Caco-2 (cell line): Measurements from ENCODE around the gene C1orf174. TPM values are rescaled to one million over a fixed set of nuclear protein-coding genes. Genes with fewer than 3 reads are reported as not detected.

Experiments
- BruUV-seq: library from RNA; stranded (reverse); fragments of 400-500 nt; replicated peaks from 2 replicates; lab custom pipeline; 2021; lab: Mats Ljungman, UMichigan
- CTCF ChIA-PET: fragments of 300-600 bp; sonication (Branson Sonifier 250); formaldehyde crosslinking; loops from one replicate; lab custom pipeline; 2022; ENCODE audit warnings: antibody characterized with exemption; lab: Charles Lee
- POLR2A ChIA-PET: fragments of 300-600 bp; sonication (Branson Sonifier 250); formaldehyde crosslinking; loops from one replicate; lab custom pipeline; 2022; ENCODE audit warnings: antibody characterized with exemption; lab: Charles Lee
- DNase-seq, 2 experiments: peaks; one replicate each; pipeline versions ENCODE4 v3.0.0 to v3.0.0-alpha.2; 2020 to 2022
- H3K27me3 ChIP-seq: replicated peaks from 2 replicates; pipeline ENCODE4 v1.6.0; 2011; ENCODE audit warnings: low read length; ENCODE audit not compliant: control insufficient read depth, insufficient read depth
- H3K36me3 ChIP-seq: 2 replicates; pipeline ENCODE4 v1.5.1; 2011; ENCODE audit warnings: low read length; ENCODE audit not compliant: control insufficient read depth, insufficient read depth
- H3K4me1 ChIP-seq: fragments of 250-450 bp; sonication (Bioruptor Pico); 2 replicates; pipeline ENCODE4 v1.5.1; 2020; ENCODE audit warnings: mild to moderate bottlenecking
- H3K4me3 ChIP-seq: 2 replicates; pipeline ENCODE4 v1.5.1; 2011; ENCODE audit warnings: low read depth, mild to moderate bottlenecking, control low read depth, low read length
- H3K9me3 ChIP-seq: fragments of 250-450 bp; sonication (Bioruptor Pico); 2 replicates; pipeline ENCODE4 v1.5.1; 2020; ENCODE audit warnings: mild to moderate bottlenecking, moderate library complexity
- H3K27ac Mint-ChIP-seq: one replicate; pipeline ENCODE4 v1.8.0; 2022; ENCODE audit warnings: mixed read lengths; ENCODE audit not compliant: unreplicated experiment
- H3K27me3 Mint-ChIP-seq: one replicate; pipeline ENCODE4 v1.8.0; 2022; ENCODE audit warnings: mixed read lengths; ENCODE audit not compliant: insufficient read depth, unreplicated experiment
- H3K36me3 Mint-ChIP-seq: one replicate; pipeline ENCODE4 v1.8.0; 2022; ENCODE audit warnings: mild to moderate bottlenecking, mixed read lengths; ENCODE audit not compliant: insufficient read depth, unreplicated experiment
- H3K4me1 Mint-ChIP-seq: one replicate; pipeline ENCODE4 v1.8.0; 2022; ENCODE audit warnings: low read depth, mixed read lengths; ENCODE audit not compliant: unreplicated experiment
- H3K4me3 Mint-ChIP-seq: one replicate; pipeline ENCODE4 v1.8.0; 2022; ENCODE audit warnings: mild to moderate bottlenecking, moderate library complexity, mixed read lengths; ENCODE audit not compliant: unreplicated experiment
- H3K9me3 Mint-ChIP-seq: one replicate; pipeline ENCODE4 v1.8.0; 2022; ENCODE audit warnings: mixed read lengths; ENCODE audit not compliant: unreplicated experiment
- intact Hi-C: fragments of 100-400 bp; cut with micrococcal nuclease; formaldehyde crosslinking; loops from one replicate; pipeline ENCODE4 v1.10.0; 2022; ENCODE audit not compliant: unreplicated experiment
- total RNA-seq: library from RNA; stranded (reverse); gene quantifications from 2 replicates; pipeline ENCODE4 v1.2.3, GENCODE V29; 2022
- TF ChIP-seq, protein P1 (sequence below), 2 experiments: fragments of 200-600 bp in 1 of 2; IDR thresholded peaks; 1 replicate in 1 of 2; 2 replicates in 1 of 2; pipeline versions ENCODE4 v1.5.1 to v1.8.0; 2011 to 2022; ENCODE audit warnings: antibody characterized with exemption in 1 of 2, control low read depth in 1 of 2, inconsistent platforms in 1 of 2, low read depth in 1 of 2, low read length in 1 of 2, mild to moderate bottlenecking in 1 of 2, moderate library complexity in 1 of 2; ENCODE audit not compliant: insufficient read depth in 1 of 2, severe bottlenecking in 1 of 2, unreplicated experiment in 1 of 2

The C1orf174 gene
- total RNA-seq, 1 experiment from 2014 or later: 19.2 TPM

DNA sequence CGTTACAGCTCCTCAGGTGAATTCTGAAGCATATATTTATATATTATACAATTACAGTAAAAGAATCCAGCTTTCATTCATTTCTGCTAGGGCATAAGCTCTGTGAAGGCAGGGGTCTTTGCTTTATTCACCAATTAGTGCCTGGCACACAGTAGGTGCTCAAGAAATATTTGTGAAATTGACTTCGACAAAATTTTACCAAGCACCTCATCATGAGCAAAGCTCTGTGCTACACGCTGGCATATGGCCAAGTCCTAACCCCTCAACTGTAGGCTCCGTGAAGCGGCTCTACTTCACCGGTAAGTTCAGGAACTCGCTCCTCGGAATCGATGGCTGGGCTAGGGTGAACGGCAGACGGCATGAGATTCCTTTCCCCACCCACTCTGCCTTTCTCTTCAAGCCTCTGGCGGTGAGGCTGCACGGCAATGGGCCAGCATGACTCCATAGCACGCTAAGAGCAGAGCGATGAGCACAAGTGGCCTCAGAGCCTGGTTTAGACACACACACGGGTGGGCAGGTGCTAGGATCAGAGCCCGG lies 8.7 kb downstream of the C1orf174 start:
- peaks cover 15% of the 10 kb centered on the region for H3K36me3 Mint-ChIP-seq
- DNase-seq: no peak
- Histone ChIP-seq H3K9me3 (no peaks in the 10 kb centered on the region), H3K4me1 (no peaks in the 10 kb centered on the region; the same call in 1 of the 2 replicates), H3K36me3 (peaks cover 2% of the 10 kb centered on the region; the same call in 1 of the 2 replicates), H3K4me3 (no peak overlapping the region), H3K27me3 (no peaks in the 10 kb centered on the region)
- POLR2A ChIA-PET: no interaction called here
- intact Hi-C loops: no loop called here
- CTCF ChIA-PET: no interaction called here
- H3K27ac Mint-ChIP-seq: no peak overlapping the region
- H3K27me3 Mint-ChIP-seq: no peaks in the 10 kb centered on the region
- H3K4me3 Mint-ChIP-seq: no peak overlapping the region
- no peaks in the 10 kb centered on the region for H3K9me3 Mint-ChIP-seq
- TF ChIP-seq, protein P1, sequence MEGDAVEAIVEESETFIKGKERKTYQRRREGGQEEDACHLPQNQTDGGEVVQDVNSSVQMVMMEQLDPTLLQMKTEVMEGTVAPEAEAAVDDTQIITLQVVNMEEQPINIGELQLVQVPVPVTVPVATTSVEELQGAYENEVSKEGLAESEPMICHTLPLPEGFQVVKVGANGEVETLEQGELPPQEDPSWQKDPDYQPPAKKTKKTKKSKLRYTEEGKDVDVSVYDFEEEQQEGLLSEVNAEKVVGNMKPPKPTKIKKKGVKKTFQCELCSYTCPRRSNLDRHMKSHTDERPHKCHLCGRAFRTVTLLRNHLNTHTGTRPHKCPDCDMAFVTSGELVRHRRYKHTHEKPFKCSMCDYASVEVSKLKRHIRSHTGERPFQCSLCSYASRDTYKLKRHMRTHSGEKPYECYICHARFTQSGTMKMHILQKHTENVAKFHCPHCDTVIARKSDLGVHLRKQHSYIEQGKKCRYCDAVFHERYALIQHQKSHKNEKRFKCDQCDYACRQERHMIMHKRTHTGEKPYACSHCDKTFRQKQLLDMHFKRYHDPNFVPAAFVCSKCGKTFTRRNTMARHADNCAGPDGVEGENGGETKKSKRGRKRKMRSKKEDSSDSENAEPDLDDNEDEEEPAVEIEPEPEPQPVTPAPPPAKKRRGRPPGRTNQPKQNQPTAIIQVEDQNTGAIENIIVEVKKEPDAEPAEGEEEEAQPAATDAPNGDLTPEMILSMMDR (IDR thresholded peaks at IDR 0.05; ENCODE audit: insufficient read depth in 1 of 2, low read depth in 1 of 2, low read length in 1 of 2, severe bottlenecking in 1 of 2, unreplicated experiment in 1 of 2): no peak
- no peaks in the 10 kb centered on the region for H3K4me1 Mint-ChIP-seq
- BruUV-seq: no TSS peak

- no TSS peak for BruUV-seq
- Mint-ChIP-seq H3K4me1 (no peaks in the 10 kb centered on the region), H3K36me3 (peaks cover 15% of the 10 kb centered on the region), H3K27me3 (no peaks in the 10 kb centered on the region), H3K9me3 (no peaks in the 10 kb centered on the region), H3K4me3 (no peak overlapping the region), H3K27ac (no peak overlapping the region)
- Histone ChIP-seq H3K27me3 (no peaks in the 10 kb centered on the region), H3K4me1 (no peaks in the 10 kb centered on the region), H3K9me3 (no peaks in the 10 kb centered on the region), H3K36me3 (peaks cover 2% of the 10 kb centered on the region; the same call in 1 of the 2 replicates), H3K4me3 (no peak overlapping the region)
- CTCF ChIA-PET: no interaction called here
- DNase-seq: no peak
- TF ChIP-seq, protein P1 (IDR thresholded peaks at IDR 0.05; ENCODE audit: insufficient read depth in 1 of 2, low read depth in 1 of 2, low read length in 1 of 2, severe bottlenecking in 1 of 2, unreplicated experiment in 1 of 2): no peak
- intact Hi-C loops: no loop called here
- POLR2A ChIA-PET: no interaction called here
These were observed 9.4 kb downstream of the C1orf174 start for GRCh38 chr1:3890389-3891328.

GRCh38 chr1:3889936-3890335 lies 10.1 kb downstream of the C1orf174 start:
- ChIA-PET POLR2A (no interaction called here), CTCF (no interaction called here)
- no TSS peak for BruUV-seq

More at GRCh38 chr1:3889936-3890335, 10.1 kb downstream of the C1orf174 start:
- H3K4me3 Mint-ChIP-seq: no peak overlapping the region
- peaks cover 15% of the 10 kb centered on the region for H3K36me3 Mint-ChIP-seq
- no peaks in the 10 kb centered on the region for H3K27me3 Mint-ChIP-seq
- no peaks in the 10 kb centered on the region for H3K9me3 Mint-ChIP-seq
- no peak overlapping the region for H3K4me3 ChIP-seq
- no peaks in the 10 kb centered on the region for H3K27me3 ChIP-seq
- H3K4me1 ChIP-seq: no peaks in the 10 kb centered on the region
- peaks cover 2% of the 10 kb centered on the region; the same call in 1 of the 2 replicates for H3K36me3 ChIP-seq
- TF ChIP-seq, protein P1 (IDR thresholded peaks at IDR 0.05; ENCODE audit: insufficient read depth in 1 of 2, low read depth in 1 of 2, low read length in 1 of 2, severe bottlenecking in 1 of 2, unreplicated experiment in 1 of 2): no peak
- intact Hi-C loops: no loop called here
- no peak for DNase-seq
- H3K9me3 ChIP-seq: no peaks in the 10 kb centered on the region
- no peak overlapping the region for H3K27ac Mint-ChIP-seq
- no peaks in the 10 kb centered on the region for H3K4me1 Mint-ChIP-seq
